Neural crest cell (in vitro differentiated cells): ENCODE measurements around the gene LRRC15. TPM values are rescaled to one million over a fixed set of nuclear protein-coding genes. Genes with fewer than 3 reads are reported as not detected.

Source experiments
- DNase-seq: peaks from one replicate; pipeline ENCODE4 v3.0.0; 2021; ENCODE audit warnings: low read depth, mixed read lengths, low spot score
- H3K27ac Mint-ChIP-seq: one replicate; pipeline ENCODE4 v1.8.0; 2021; ENCODE audit warnings: mild to moderate bottlenecking, mixed read lengths; ENCODE audit not compliant: unreplicated experiment
- H3K27me3 Mint-ChIP-seq: 2 replicates; pipeline ENCODE4 v1.8.0; 2021; ENCODE audit warnings: low read depth, mild to moderate bottlenecking, mixed read lengths
- H3K36me3 Mint-ChIP-seq: 2 replicates; pipeline ENCODE4 v1.8.0; 2021; ENCODE audit warnings: low read depth, mild to moderate bottlenecking, mixed read lengths
- H3K4me1 Mint-ChIP-seq: 2 replicates; pipeline ENCODE4 v1.8.0; 2021; ENCODE audit warnings: mixed read lengths
- H3K4me3 Mint-ChIP-seq: one replicate; pipeline ENCODE4 v1.8.0; 2021; ENCODE audit warnings: mild to moderate bottlenecking, mixed read lengths
- H3K9me3 Mint-ChIP-seq: 2 replicates; pipeline ENCODE4 v1.8.0; 2021; ENCODE audit warnings: mixed read lengths
- total RNA-seq: library from RNA; stranded (reverse); gene quantifications from 2 replicates; pipeline ENCODE4 v1.2.1, GENCODE V29; 2021
- TF ChIP-seq, protein P1 (sequence below): fragments of 200-600 bp; sonication (generic); conservative IDR thresholded peaks from 2 replicates; pipeline ENCODE4 v1.5.0; 2021; ENCODE audit warnings: antibody characterized with exemption, mild to moderate bottlenecking

Gene LRRC15
- total RNA-seq, 1 donor from 2014 or later = not detected

DNA sequence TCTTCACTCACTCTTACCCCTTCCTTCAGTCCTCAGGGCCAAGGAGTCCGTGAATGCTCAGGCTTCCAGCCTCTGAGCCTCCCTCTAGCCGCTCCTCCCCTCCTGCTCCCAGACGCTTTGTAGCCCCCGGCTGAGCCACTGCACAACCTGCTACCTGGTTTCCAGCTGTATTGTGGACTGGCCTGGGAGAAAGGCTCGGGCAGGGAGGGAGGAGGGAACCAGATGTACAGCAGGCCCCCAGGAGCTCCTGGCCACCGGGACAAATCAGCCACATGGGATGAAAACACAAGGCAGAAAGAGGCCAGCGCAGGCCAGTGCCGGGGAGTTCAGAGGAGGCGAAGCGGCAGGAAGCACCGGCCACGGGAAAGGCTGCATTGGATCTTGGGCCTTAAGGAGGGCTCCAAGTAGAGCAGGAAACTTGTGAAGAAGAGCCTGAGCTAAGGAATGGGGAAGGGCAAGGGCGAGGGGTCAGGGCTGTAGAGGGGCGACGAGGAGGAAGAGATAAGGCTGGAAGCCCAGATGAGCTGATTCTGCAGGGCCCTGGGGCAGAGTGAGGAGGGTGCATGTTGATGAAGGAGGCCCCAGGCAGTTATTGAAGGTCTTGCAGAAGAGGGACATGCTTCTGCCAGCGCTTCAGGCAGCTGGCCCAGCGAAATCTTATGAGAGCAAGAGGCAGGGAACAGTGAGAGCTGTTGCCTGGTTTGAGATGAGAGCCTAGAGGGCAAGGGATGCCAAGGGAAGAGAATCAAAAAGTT is 32.8 kb downstream of the LRRC15 start:
- TF ChIP-seq, protein P1, sequence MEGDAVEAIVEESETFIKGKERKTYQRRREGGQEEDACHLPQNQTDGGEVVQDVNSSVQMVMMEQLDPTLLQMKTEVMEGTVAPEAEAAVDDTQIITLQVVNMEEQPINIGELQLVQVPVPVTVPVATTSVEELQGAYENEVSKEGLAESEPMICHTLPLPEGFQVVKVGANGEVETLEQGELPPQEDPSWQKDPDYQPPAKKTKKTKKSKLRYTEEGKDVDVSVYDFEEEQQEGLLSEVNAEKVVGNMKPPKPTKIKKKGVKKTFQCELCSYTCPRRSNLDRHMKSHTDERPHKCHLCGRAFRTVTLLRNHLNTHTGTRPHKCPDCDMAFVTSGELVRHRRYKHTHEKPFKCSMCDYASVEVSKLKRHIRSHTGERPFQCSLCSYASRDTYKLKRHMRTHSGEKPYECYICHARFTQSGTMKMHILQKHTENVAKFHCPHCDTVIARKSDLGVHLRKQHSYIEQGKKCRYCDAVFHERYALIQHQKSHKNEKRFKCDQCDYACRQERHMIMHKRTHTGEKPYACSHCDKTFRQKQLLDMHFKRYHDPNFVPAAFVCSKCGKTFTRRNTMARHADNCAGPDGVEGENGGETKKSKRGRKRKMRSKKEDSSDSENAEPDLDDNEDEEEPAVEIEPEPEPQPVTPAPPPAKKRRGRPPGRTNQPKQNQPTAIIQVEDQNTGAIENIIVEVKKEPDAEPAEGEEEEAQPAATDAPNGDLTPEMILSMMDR = no peak
- Mint-ChIP-seq H3K27me3 (peaks cover 60% of the 10 kb centered on the region), H3K4me3 (no peak overlapping the region), H3K36me3 (no peaks in the 10 kb centered on the region), H3K27ac (peak overlapping the region; percentile 57), H3K9me3 (no peaks in the 10 kb centered on the region), H3K4me1 (peaks cover 36% of the 10 kb centered on the region)
- no peak for DNase-seq

DNA sequence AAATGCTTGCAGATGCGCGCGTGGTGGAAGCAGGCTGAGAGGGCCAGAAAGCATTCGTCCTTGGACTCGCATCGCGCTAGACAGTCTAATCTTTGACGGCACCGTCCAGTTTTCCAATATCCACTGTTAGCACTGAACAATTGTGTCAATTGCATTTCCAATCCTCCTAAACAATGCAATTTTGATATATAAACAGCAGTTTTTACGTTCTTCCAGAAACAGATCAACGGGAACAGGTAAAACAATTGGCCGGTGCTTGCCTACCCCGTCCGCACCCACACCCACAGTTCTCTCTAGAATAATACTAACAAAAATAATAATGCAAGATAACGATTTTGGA is 35.6 kb downstream of the LRRC15 start:
- DNase-seq = no peak
- no peaks in the 10 kb centered on the region for H3K9me3 Mint-ChIP-seq
- TF ChIP-seq, protein P1 = no peak
- peaks cover 23% of the 10 kb centered on the region for H3K4me1 Mint-ChIP-seq
- no peaks in the 10 kb centered on the region for H3K36me3 Mint-ChIP-seq
- no peak overlapping the region for H3K4me3 Mint-ChIP-seq
- H3K27me3 Mint-ChIP-seq = peaks cover 63% of the 10 kb centered on the region
- H3K27ac Mint-ChIP-seq = no peak overlapping the region

DNA sequence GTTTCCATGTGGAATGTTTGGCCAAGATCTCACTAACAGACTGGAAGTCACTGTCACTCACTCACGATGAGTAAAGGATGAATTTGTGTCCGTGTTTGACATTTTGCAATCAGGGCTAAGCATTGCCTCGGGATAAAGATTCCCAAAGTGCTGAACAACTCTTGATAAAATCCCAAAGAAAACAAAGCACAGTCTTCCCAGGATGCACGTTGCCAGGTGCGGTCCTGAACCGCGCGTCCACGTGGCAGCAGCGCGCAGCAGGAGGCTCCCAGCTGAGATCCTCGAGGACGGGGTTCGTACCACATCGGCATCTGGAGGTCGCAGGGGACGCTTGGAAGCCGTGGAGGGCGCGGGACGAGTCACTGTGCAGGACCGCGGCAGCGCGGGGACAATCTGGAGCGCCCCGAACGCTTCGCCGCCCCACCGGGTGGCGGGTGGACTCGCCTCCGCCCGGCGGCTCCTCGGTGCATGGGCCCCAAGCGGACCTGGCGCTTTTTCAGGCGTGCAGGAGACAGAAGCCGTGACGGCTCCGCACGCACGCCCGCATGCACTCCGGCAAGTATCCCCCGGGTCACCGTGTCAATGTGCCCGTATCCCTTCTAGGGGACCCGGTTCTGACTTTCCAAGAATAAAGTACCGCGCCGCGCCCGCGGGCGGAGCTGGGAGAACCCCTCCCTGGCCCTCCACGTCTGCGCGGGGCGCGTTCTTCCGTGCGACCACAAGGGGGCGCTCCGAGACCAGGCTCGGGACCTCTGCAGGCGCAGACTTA is 36.1 kb downstream of the LRRC15 start:
- Mint-ChIP-seq H3K4me1 (peaks cover 23% of the 10 kb centered on the region), H3K27me3 (peaks cover 61% of the 10 kb centered on the region), H3K36me3 (no peaks in the 10 kb centered on the region), H3K4me3 (peak overlapping the region; percentile 70), H3K9me3 (no peaks in the 10 kb centered on the region), H3K27ac (no peak overlapping the region)
- DNase-seq = peak; percentile 98
- TF ChIP-seq, protein P1 = peak; percentile 100

DNA sequence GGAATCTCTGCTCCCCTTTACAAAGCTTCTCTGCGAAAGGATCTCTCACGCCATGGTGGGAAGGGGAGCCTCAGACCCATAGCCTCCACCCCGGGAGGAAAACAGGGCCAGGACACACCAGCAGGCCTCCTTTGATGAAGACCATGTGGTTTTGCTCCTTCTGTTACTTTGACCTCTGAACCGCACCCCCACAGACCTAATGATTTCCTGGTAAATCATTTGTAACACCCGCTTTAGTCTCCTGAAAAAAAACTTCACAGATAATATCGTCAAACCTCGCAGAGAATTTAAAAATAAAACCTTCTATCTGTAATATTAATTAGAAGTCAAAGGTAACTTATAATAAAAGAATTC is 36.7 kb downstream of the LRRC15 start:
- peak overlapping the region; percentile 63 for H3K4me3 Mint-ChIP-seq
- peaks cover 23% of the 10 kb centered on the region for H3K4me1 Mint-ChIP-seq
- no peak for DNase-seq
- no peak overlapping the region for H3K27ac Mint-ChIP-seq
- H3K36me3 Mint-ChIP-seq = no peaks in the 10 kb centered on the region
- peaks cover 60% of the 10 kb centered on the region for H3K27me3 Mint-ChIP-seq
- no peaks in the 10 kb centered on the region for H3K9me3 Mint-ChIP-seq
- TF ChIP-seq, protein P1 = no peak

DNA sequence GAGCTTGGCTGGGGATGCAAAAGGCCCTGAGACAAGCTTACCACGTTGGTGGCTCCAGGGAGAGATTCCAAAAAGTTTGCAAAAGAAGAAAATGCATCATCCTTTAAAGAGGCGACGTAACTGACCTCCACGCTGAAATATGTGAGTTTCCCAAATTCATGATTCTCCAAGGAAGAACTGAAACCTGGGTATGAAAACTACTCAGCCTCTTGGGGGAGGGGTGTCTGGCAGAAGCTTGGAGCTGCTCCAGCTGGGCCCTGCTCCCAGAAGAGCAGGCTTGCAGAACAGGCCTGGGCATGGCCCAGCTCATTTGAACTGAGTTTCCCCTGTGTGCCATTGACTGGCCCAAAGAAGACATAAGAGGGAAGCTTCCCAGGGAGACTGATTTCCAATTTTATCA is 39.0 kb downstream of the LRRC15 start:
- H3K36me3 Mint-ChIP-seq = no peaks in the 10 kb centered on the region
- peaks cover 13% of the 10 kb centered on the region for H3K4me1 Mint-ChIP-seq
- no peak overlapping the region for H3K27ac Mint-ChIP-seq
- H3K4me3 Mint-ChIP-seq = no peak overlapping the region
- TF ChIP-seq, protein P1 = no peak
- no peak for DNase-seq
- H3K27me3 Mint-ChIP-seq = peaks cover 47% of the 10 kb centered on the region
- no peaks in the 10 kb centered on the region for H3K9me3 Mint-ChIP-seq
